Transverse colon (tissue), 4 donors: Measurements from ENCODE around the gene SLC11A1.

Source experiments
- EP300 ChIP-seq: sonication (generic); formaldehyde crosslinking; IDR thresholded peaks from one replicate; pipeline ENCODE4 v1.6.1; 2017; ENCODE audit warnings: antibody characterized with exemption, low read depth
- POLR2A ChIP-seq: fragments of 450-650 bp; IDR thresholded peaks from one replicate; pipeline ENCODE4 v1.6.1; 2016; ENCODE audit warnings: antibody characterized with exemption, mild to moderate bottlenecking, moderate library complexity
- POLR2AphosphoS5 ChIP-seq, 3 donors: sonication (generic); formaldehyde crosslinking; IDR thresholded peaks; one replicate each; pipeline ENCODE4 v1.6.1; 2016; ENCODE audit warnings: antibody characterized with exemption in 3 of 3
- TF ChIP-seq, protein P1 (sequence below), 5 experiments: fragments of 200-600 bp in 3 of 5; fragments of 450-650 bp in 2 of 5; sonication (generic) in 3 of 5; IDR thresholded peaks; 1 replicate in 2 of 5; 2 replicates in 3 of 5; pipeline ENCODE4 v1.5.1; 2016 to 2017; ENCODE audit warnings: antibody characterized with exemption in 5 of 5, inconsistent platforms in 3 of 5, mild to moderate bottlenecking in 2 of 5, moderate library complexity in 1 of 5

DNA sequence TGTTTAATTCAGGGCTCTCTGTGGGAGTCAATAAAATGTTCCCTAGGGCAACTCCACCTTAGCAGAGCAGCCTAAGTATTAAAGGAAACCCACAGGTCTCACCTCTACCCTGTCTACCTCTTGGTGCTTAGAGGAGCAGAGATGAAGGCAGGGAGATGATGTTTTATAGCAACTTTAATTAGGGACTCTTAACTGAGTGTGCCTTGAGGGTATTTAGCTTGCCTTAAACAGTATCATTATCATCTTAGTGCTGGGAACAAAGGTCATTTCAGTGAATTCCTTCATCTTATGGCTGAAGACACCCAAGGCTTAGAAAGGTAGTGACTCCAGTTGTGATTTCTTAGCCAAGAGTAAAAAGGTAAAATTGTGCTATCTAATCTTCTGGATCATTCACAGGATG is 63.5 kb downstream of the SLC11A1 start:
- TF ChIP-seq, protein P1, sequence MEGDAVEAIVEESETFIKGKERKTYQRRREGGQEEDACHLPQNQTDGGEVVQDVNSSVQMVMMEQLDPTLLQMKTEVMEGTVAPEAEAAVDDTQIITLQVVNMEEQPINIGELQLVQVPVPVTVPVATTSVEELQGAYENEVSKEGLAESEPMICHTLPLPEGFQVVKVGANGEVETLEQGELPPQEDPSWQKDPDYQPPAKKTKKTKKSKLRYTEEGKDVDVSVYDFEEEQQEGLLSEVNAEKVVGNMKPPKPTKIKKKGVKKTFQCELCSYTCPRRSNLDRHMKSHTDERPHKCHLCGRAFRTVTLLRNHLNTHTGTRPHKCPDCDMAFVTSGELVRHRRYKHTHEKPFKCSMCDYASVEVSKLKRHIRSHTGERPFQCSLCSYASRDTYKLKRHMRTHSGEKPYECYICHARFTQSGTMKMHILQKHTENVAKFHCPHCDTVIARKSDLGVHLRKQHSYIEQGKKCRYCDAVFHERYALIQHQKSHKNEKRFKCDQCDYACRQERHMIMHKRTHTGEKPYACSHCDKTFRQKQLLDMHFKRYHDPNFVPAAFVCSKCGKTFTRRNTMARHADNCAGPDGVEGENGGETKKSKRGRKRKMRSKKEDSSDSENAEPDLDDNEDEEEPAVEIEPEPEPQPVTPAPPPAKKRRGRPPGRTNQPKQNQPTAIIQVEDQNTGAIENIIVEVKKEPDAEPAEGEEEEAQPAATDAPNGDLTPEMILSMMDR (IDR thresholded peaks at IDR 0.05), result no peak
- no peak for TF ChIP-seq POLR2A
- TF ChIP-seq POLR2AphosphoS5 (IDR thresholded peaks at IDR 0.05), result no peak
- TF ChIP-seq EP300, result no peak
